OCI-LY3 (cell line): Measurements from ENCODE around the gene KRT84.

Experiments
- H2AFZ ChIP-seq: fragments of 200-600, 300-600 bp; shearing (Covaris generic); 2 replicates; pipeline ENCODE4 v1.6.0; 2014; ENCODE audit warnings: antibody characterized with exemption, low read depth, low read length
- H3K27ac ChIP-seq: fragments of 200-600, 300-600 bp; sonication (generic); 2 replicates; pipeline ENCODE4 v1.5.1; 2014; ENCODE audit warnings: mild to moderate bottlenecking, low read length, moderate library complexity, mixed read lengths
- H3K27me3 ChIP-seq: fragments of 200-600, 300-600 bp; sonication (generic); 2 replicates; pipeline ENCODE4 v1.6.1; 2014; ENCODE audit warnings: low read depth, low read length, mixed read lengths
- H3K36me3 ChIP-seq: fragments of 200-600, 300-600 bp; sonication (generic); replicated peaks from 2 replicates; pipeline ENCODE3; 2014; ENCODE audit warnings: low read depth, low read length, mixed read lengths
- H3K4me1 ChIP-seq: fragments of 300-600, 200-600 bp; sonication (generic); 2 replicates; pipeline ENCODE4 v1.6.1; 2014; ENCODE audit warnings: low read length, mixed read lengths
- H3K4me2 ChIP-seq: fragments of 200-600, 300-600 bp; sonication (generic); 2 replicates; pipeline ENCODE4 v1.6.1; 2014; ENCODE audit warnings: low read length, mixed read lengths
- H3K4me3 ChIP-seq: fragments of 300-600, 200-600 bp; sonication (generic); 2 replicates; pipeline ENCODE4 v1.5.1; 2014; ENCODE audit warnings: antibody characterized with exemption, mild to moderate bottlenecking, low read length, moderate library complexity
- H3K79me2 ChIP-seq: fragments of 300-600, 200-600 bp; shearing (Covaris generic); 2 replicates; pipeline ENCODE4 v1.6.1; 2014; ENCODE audit warnings: mild to moderate bottlenecking, low read length, mixed read lengths
- H3K9ac ChIP-seq: fragments of 300-600, 200-600 bp; shearing (Covaris generic); 2 replicates; pipeline ENCODE4 v1.6.0; 2014; ENCODE audit warnings: mild to moderate bottlenecking, low read length, moderate library complexity
- H3K9me3 ChIP-seq: fragments of 200-600, 300-600 bp; shearing (Covaris generic); 2 replicates; pipeline ENCODE4 v1.6.1; 2014; ENCODE audit warnings: low read length, mixed read lengths; ENCODE audit not compliant: insufficient read depth
- H4K20me1 ChIP-seq: fragments of 200-600, 300-600 bp; sonication (generic); 2 replicates; pipeline ENCODE4 v1.6.1; 2016; ENCODE audit warnings: low read length, mixed read lengths; ENCODE audit not compliant: insufficient read depth
- EZH2phosphoT487 ChIP-seq: fragments of 200-600 bp; shearing (Covaris generic); IDR thresholded peaks from 2 replicates; pipeline ENCODE4 v1.6.1; 2018; ENCODE audit warnings: antibody characterized with exemption, mixed run types, low read depth
- TF ChIP-seq, protein P1 (sequence below): fragments of 200-600, 300-600 bp; sonication (generic); IDR thresholded peaks from 2 replicates; pipeline ENCODE4 v1.5.1; 2014; ENCODE audit warnings: antibody characterized with exemption, low read length, low read depth

KRT84 gene

GRCh38 chr12:52425466-52425865 lies 40.0 kb upstream of the KRT84 start:
- Histone ChIP-seq H3K79me2 (no peaks in the 10 kb centered on the region), H3K9ac (no peak overlapping the region), H3K27me3 (peaks cover 70% of the 10 kb centered on the region), H3K36me3 (no peaks in the 10 kb centered on the region), H3K27ac (no peak overlapping the region), H4K20me1 (no peaks in the 10 kb centered on the region), H3K4me1 (no peaks in the 10 kb centered on the region), H3K4me2 (no peak overlapping the region), H3K4me3 (no peak overlapping the region), H3K9me3 (no peaks in the 10 kb centered on the region), H2AFZ (no peak overlapping the region)
- TF ChIP-seq, protein P1, sequence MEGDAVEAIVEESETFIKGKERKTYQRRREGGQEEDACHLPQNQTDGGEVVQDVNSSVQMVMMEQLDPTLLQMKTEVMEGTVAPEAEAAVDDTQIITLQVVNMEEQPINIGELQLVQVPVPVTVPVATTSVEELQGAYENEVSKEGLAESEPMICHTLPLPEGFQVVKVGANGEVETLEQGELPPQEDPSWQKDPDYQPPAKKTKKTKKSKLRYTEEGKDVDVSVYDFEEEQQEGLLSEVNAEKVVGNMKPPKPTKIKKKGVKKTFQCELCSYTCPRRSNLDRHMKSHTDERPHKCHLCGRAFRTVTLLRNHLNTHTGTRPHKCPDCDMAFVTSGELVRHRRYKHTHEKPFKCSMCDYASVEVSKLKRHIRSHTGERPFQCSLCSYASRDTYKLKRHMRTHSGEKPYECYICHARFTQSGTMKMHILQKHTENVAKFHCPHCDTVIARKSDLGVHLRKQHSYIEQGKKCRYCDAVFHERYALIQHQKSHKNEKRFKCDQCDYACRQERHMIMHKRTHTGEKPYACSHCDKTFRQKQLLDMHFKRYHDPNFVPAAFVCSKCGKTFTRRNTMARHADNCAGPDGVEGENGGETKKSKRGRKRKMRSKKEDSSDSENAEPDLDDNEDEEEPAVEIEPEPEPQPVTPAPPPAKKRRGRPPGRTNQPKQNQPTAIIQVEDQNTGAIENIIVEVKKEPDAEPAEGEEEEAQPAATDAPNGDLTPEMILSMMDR, result no peak
- no peak for TF ChIP-seq EZH2phosphoT487

GRCh38 chr12:52423661-52424500 lies 38.4 kb upstream of the KRT84 start:
- TF ChIP-seq, protein P1, result no peak
- TF ChIP-seq EZH2phosphoT487, result no peak
- Histone ChIP-seq H2AFZ (no peak overlapping the region), H3K9ac (no peak overlapping the region), H3K36me3 (no peaks in the 10 kb centered on the region), H3K27me3 (peaks cover 58% of the 10 kb centered on the region), H3K9me3 (no peaks in the 10 kb centered on the region), H3K27ac (no peak overlapping the region), H3K4me1 (no peaks in the 10 kb centered on the region), H4K20me1 (no peaks in the 10 kb centered on the region), H3K4me2 (no peak overlapping the region), H3K4me3 (no peak overlapping the region), H3K79me2 (no peaks in the 10 kb centered on the region)

- peaks cover 50% of the 10 kb centered on the region for H3K27me3 ChIP-seq
- TF ChIP-seq EZH2phosphoT487, result no peak
- no peaks in the 10 kb centered on the region for H3K9me3 ChIP-seq
- no peaks in the 10 kb centered on the region for H3K36me3 ChIP-seq
- H3K9ac ChIP-seq, result no peak overlapping the region
- no peaks in the 10 kb centered on the region for H3K4me1 ChIP-seq
- H3K4me3 ChIP-seq, result no peak overlapping the region
- no peak overlapping the region for H3K27ac ChIP-seq
- no peak overlapping the region for H3K4me2 ChIP-seq
- H2AFZ ChIP-seq, result no peak overlapping the region
- no peaks in the 10 kb centered on the region for H4K20me1 ChIP-seq
- no peaks in the 10 kb centered on the region for H3K79me2 ChIP-seq
These were observed 37.6 kb upstream of the KRT84 start for GRCh38 chr12:52423035-52423434.

GRCh38 chr12:52419656-52420055 lies 34.2 kb upstream of the KRT84 start:
- H3K9ac ChIP-seq, result no peak overlapping the region
- TF ChIP-seq, protein P1, result no peak
- TF ChIP-seq EZH2phosphoT487, result no peak
- no peaks in the 10 kb centered on the region for H3K79me2 ChIP-seq
- H3K27ac ChIP-seq, result no peak overlapping the region
- H4K20me1 ChIP-seq, result no peaks in the 10 kb centered on the region
- no peak overlapping the region for H3K4me2 ChIP-seq
- H3K4me3 ChIP-seq, result no peak overlapping the region
- H3K9me3 ChIP-seq, result no peaks in the 10 kb centered on the region
- H2AFZ ChIP-seq, result no peak overlapping the region
- H3K4me1 ChIP-seq, result no peaks in the 10 kb centered on the region
- no peaks in the 10 kb centered on the region for H3K36me3 ChIP-seq
- peaks cover 27% of the 10 kb centered on the region for H3K27me3 ChIP-seq
